ENCODE results near the gene CEP95. TPM values are rescaled to one million over a fixed set of nuclear protein-coding genes. Genes with fewer than 3 reads are reported as not detected.
A peak's percentile ranks its signal among the peaks of the same experiment; 100 is the strongest.
"Not testable (repeated sequence)": the region's sequence is repeated elsewhere in the genome, so short reads cannot be mapped to it uniquely, and the experiment has no call there.

CEP95 gene
- total RNA-seq, 1 experiment from 2014 or later: 37.6 TPM

DNA sequence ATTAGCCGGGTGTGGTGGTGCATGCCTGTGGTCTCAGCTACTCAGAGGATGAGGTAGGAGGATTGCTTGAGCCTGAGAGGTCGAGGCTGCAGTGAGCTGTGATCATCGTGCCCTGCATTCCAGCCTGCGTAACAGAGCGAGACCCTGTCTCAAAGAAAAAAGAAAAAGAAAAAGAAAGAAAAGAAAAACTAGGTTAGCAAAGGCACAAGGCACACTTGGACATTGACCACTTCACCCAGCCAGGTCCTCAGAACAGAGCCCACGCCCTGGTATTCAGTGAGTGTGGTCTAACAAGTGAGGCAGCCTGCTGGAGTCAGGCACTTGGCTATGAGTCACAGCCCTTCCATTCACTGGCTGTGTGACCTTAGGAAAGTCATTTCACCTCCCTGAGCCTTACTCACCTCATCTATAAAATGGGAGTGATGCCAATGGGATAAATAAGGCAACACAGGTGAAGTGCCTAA is 47.5 kb upstream of the CEP95 start:
- Mint-ChIP-seq H3K4me3 (ENCODE audit: low read depth, unreplicated experiment) (no peak overlapping the region), H3K9me3 (ENCODE audit: low read depth, unreplicated experiment) (no peaks in the 10 kb centered on the region), H3K27ac (ENCODE audit: unreplicated experiment) (no peak overlapping the region), H3K4me1 (ENCODE audit: low read depth, unreplicated experiment) (peaks cover 9% of the 10 kb centered on the region), H3K36me3 (ENCODE audit: insufficient read depth, unreplicated experiment) (no peaks in the 10 kb centered on the region), H3K27me3 (ENCODE audit: unreplicated experiment) (no peaks in the 10 kb centered on the region)
- TF ChIP-seq, protein P1, sequence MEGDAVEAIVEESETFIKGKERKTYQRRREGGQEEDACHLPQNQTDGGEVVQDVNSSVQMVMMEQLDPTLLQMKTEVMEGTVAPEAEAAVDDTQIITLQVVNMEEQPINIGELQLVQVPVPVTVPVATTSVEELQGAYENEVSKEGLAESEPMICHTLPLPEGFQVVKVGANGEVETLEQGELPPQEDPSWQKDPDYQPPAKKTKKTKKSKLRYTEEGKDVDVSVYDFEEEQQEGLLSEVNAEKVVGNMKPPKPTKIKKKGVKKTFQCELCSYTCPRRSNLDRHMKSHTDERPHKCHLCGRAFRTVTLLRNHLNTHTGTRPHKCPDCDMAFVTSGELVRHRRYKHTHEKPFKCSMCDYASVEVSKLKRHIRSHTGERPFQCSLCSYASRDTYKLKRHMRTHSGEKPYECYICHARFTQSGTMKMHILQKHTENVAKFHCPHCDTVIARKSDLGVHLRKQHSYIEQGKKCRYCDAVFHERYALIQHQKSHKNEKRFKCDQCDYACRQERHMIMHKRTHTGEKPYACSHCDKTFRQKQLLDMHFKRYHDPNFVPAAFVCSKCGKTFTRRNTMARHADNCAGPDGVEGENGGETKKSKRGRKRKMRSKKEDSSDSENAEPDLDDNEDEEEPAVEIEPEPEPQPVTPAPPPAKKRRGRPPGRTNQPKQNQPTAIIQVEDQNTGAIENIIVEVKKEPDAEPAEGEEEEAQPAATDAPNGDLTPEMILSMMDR (IDR thresholded peaks at IDR 0.05; ENCODE audit: unreplicated experiment): no peak
- intact Hi-C loops (cut with micrococcal nuclease; ENCODE audit: unreplicated experiment): no loop called here
- BruUV-seq (replicated peaks): no TSS peak
- peak; percentile 40 for DNase-seq
- CTCF ChIA-PET: no interaction called here

DNA sequence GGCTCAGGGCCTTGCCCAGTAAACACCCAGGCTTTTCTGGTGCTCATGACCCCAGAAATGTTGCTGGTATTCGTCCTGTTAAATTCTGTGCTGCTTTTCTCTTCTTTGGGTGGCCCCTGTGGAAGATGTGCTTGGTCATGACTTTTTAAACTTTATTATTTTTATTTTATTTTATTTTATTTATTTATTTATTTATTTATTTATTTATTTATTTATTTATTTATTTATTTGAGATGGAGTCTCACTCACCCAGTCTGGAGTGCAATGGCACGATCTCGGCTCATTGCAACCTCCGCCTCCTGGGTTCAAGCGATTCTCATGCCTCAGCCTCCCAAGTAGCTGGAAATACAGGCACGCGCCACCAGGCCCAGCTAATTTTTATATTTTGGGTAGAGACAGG is 47.0 kb upstream of the CEP95 start:
- H3K27ac Mint-ChIP-seq (ENCODE audit: unreplicated experiment); CTCF ChIA-PET; H3K27me3 Mint-ChIP-seq (ENCODE audit: unreplicated experiment); H3K4me1 Mint-ChIP-seq (ENCODE audit: low read depth, unreplicated experiment); H3K4me3 Mint-ChIP-seq (ENCODE audit: low read depth, unreplicated experiment); DNase-seq; intact Hi-C loops (cut with micrococcal nuclease; ENCODE audit: unreplicated experiment); H3K36me3 Mint-ChIP-seq (ENCODE audit: insufficient read depth, unreplicated experiment); H3K9me3 Mint-ChIP-seq (ENCODE audit: low read depth, unreplicated experiment); BruUV-seq (replicated peaks): not testable (repeated sequence)

DNA sequence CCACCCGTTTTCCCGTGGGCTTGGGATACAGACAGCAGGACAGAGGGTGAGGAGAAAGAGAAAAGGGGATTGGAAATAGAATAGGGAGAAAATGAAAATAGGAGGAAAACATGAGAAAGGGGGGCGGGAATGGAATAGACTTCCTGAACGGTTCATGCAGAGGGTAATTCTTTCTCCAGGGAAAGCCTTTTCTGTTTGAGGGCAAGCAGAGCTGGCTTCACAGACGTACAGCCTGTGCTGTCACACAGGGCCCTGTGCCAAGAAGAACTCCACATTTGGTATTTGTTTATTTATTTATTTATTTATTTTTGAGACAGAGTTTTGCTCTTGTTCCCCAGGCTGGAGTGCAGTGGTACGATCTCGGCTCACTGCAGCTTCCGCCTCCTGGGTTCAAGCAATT is 45.8 kb upstream of the CEP95 start:
- Mint-ChIP-seq H3K27ac (ENCODE audit: unreplicated experiment) (no peak overlapping the region), H3K36me3 (ENCODE audit: insufficient read depth, unreplicated experiment) (peaks cover 4% of the 10 kb centered on the region), H3K9me3 (ENCODE audit: low read depth, unreplicated experiment) (no peaks in the 10 kb centered on the region), H3K4me1 (ENCODE audit: low read depth, unreplicated experiment) (peaks cover 10% of the 10 kb centered on the region), H3K4me3 (ENCODE audit: low read depth, unreplicated experiment) (no peak overlapping the region), H3K27me3 (ENCODE audit: unreplicated experiment) (no peaks in the 10 kb centered on the region)
- no TSS peak for BruUV-seq (replicated peaks)
- TF ChIP-seq, protein P1 (IDR thresholded peaks at IDR 0.05; ENCODE audit: unreplicated experiment): no peak
- CTCF ChIA-PET: no interaction called here
- intact Hi-C loops (cut with micrococcal nuclease; ENCODE audit: unreplicated experiment): no loop called here
- DNase-seq: no peak

DNA sequence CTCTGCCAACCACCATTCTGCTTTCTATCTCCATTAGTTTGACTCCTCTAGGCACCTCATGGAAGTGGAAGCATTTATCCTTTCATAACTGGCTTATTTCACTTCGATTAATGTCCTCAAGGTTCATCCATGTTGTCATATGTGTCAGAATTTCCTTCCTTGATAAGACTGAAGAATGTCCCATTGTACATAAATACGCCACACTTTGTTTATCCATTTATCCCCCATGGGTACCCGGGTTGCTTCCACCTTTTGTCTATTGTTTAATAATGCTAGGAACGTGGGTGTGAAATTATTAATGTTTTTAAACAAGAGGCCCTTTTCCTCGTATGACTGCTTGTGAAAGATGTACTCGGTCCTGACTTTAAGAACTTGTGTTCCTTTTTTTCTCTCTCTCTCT is 45.0 kb upstream of the CEP95 start:
- no peak for DNase-seq
- no TSS peak for BruUV-seq (replicated peaks)
- TF ChIP-seq, protein P1 (IDR thresholded peaks at IDR 0.05; ENCODE audit: unreplicated experiment): no peak
- CTCF ChIA-PET: no interaction called here
- H3K9me3 Mint-ChIP-seq (ENCODE audit: low read depth, unreplicated experiment): no peaks in the 10 kb centered on the region
- no peaks in the 10 kb centered on the region for H3K27me3 Mint-ChIP-seq (ENCODE audit: unreplicated experiment)
- H3K4me1 Mint-ChIP-seq (ENCODE audit: low read depth, unreplicated experiment): peaks cover 19% of the 10 kb centered on the region
- intact Hi-C loops (cut with micrococcal nuclease; ENCODE audit: unreplicated experiment): no loop called here
- H3K4me3 Mint-ChIP-seq (ENCODE audit: low read depth, unreplicated experiment): no peak overlapping the region
- H3K27ac Mint-ChIP-seq (ENCODE audit: unreplicated experiment): no peak overlapping the region
- H3K36me3 Mint-ChIP-seq (ENCODE audit: insufficient read depth, unreplicated experiment): peaks cover 4% of the 10 kb centered on the region

DNA sequence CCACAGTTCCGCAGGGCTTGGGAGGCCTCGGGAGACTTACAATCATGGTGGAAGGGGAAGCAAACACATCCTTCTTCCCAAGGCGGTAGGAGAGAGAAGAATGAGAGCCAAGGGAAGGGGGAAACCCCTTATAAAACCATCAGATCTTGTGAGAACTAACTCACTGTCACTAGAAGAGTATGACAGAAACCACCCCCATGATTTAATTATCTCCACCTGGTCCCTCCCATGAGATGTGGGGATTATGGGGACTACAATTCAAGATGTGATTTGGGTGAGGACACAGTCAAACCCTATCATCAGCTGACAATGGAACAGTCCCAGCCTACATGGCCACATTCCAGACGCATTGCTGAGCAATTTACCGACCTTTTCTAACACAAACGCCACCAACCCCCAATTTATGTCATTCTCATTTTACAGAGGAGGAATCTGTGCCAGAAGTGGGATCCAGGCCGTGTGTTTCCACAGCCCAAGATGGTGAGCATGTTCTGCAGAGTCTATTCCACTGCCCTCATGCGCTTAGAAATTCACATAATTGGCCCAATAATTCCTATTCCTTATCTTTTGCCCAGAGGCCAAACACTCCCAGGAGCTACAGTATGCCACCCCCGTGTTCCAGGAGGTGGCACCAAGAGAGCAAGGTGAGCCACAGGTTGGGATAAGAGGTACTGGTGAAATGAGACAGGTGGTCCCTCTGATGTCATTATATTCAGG is 40.6 kb upstream of the CEP95 start:
- TF ChIP-seq, protein P1 (IDR thresholded peaks at IDR 0.05; ENCODE audit: unreplicated experiment): no peak
- H3K27me3 Mint-ChIP-seq (ENCODE audit: unreplicated experiment): no peaks in the 10 kb centered on the region
- no peaks in the 10 kb centered on the region for H3K9me3 Mint-ChIP-seq (ENCODE audit: low read depth, unreplicated experiment)
- no TSS peak for BruUV-seq (replicated peaks)
- no peak overlapping the region for H3K27ac Mint-ChIP-seq (ENCODE audit: unreplicated experiment)
- H3K4me3 Mint-ChIP-seq (ENCODE audit: low read depth, unreplicated experiment): no peak overlapping the region
- H3K4me1 Mint-ChIP-seq (ENCODE audit: low read depth, unreplicated experiment): peaks cover 15% of the 10 kb centered on the region
- intact Hi-C loops (cut with micrococcal nuclease; ENCODE audit: unreplicated experiment): no loop called here
- DNase-seq: no peak
- H3K36me3 Mint-ChIP-seq (ENCODE audit: insufficient read depth, unreplicated experiment): peaks cover 4% of the 10 kb centered on the region
- CTCF ChIA-PET: no interaction called here

DNA sequence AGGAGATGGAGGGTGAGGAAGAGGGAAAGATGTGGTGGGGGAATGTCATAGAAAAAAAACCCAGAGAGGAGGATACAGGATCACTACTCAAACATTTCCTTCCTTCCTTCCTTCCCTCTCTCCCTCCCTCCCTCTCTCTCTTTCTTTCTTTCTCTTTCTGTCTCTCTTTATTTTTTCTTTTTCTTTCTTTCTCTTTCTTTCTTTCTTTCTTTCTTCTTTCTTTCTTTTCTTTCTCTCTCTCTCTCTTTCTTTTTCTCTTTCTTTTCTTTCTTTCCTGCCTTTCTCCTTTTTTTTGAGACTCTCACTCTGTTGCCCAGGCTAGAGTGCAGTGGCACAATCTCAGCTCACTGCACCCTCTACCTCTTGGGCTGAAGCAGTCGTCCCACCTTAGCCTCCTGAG is 39.9 kb upstream of the CEP95 start:
- H3K27me3 Mint-ChIP-seq (ENCODE audit: unreplicated experiment); BruUV-seq (replicated peaks); H3K36me3 Mint-ChIP-seq (ENCODE audit: insufficient read depth, unreplicated experiment); intact Hi-C loops (cut with micrococcal nuclease; ENCODE audit: unreplicated experiment); H3K27ac Mint-ChIP-seq (ENCODE audit: unreplicated experiment); CTCF ChIA-PET; H3K4me3 Mint-ChIP-seq (ENCODE audit: low read depth, unreplicated experiment); H3K9me3 Mint-ChIP-seq (ENCODE audit: low read depth, unreplicated experiment); DNase-seq: not testable (repeated sequence)
- peaks cover 15% of the 10 kb centered on the region for H3K4me1 Mint-ChIP-seq (ENCODE audit: low read depth, unreplicated experiment)
